HG03025 (cell line): ENCODE results near the gene TDRD6.
"Not testable (repeated sequence)": the region's sequence is repeated elsewhere in the genome, so short reads cannot be mapped to it uniquely, and the experiment has no call there.

Experiments used
- ATAC-seq: cut with Tn5 transposase; IDR thresholded peaks from one replicate; pipeline ENCODE4 v1.9.1; 2021; ENCODE audit warnings: mild to moderate bottlenecking, moderate library complexity; ENCODE audit not compliant: unreplicated experiment, low FRiP score

TDRD6 gene

GRCh38 chr6:46736906-46737305 lies 49.2 kb downstream of the TDRD6 start:
- ATAC-seq, result no peak

GRCh38 chr6:46741482-46741881 lies 53.8 kb downstream of the TDRD6 start:
- no peak for ATAC-seq

- no peak for ATAC-seq
These were observed 54.2 kb downstream of the TDRD6 start for GRCh38 chr6:46741910-46742309.

- ATAC-seq, result no peak
These were observed 55.9 kb downstream of the TDRD6 start for GRCh38 chr6:46743425-46744158.

GRCh38 chr6:46744159-46744725 lies 56.6 kb downstream of the TDRD6 start:
- ATAC-seq, result not testable (repeated sequence)

GRCh38 chr6:46745973-46746372 lies 58.3 kb downstream of the TDRD6 start:
- ATAC-seq, result no peak

- ATAC-seq, result no peak
These were observed 59.0 kb downstream of the TDRD6 start, which contains the start of gene ANKRD66 for GRCh38 chr6:46746696-46747095. Gene ANKRD66, plus strand, starts transcription at chr6:46746933. Its CDS starts 5,016 bp downstream, at chr6:46751949.

- ATAC-seq, result no peak
These were observed 61.3 kb downstream of the TDRD6 start for GRCh38 chr6:46748940-46749503.

GRCh38 chr6:46749731-46750130 lies 62.0 kb downstream of the TDRD6 start:
- ATAC-seq, result no peak

- no peak for ATAC-seq
These were observed 64.0 kb downstream of the TDRD6 start for GRCh38 chr6:46751658-46752057.
